ENCODE measurements around the gene C2orf80.

GRCh38 chr2:208136716-208137094, 53.1 kb downstream of the C2orf80 start:
- TF ChIP-seq POLR2A (conservative IDR thresholded peaks at IDR 0.05) (no peak), FOXP4 (CRISPR knock-in tag; IDR thresholded peaks at IDR 0.05; ENCODE audit: borderline replicate concordance) (no peak), MTA3 (IDR thresholded peaks at IDR 0.05; ENCODE audit: borderline replicate concordance) (no peak), CBFB (CRISPR knock-in tag; IDR thresholded peaks at IDR 0.05) (no peak), TCF7 (IDR thresholded peaks at IDR 0.05; ENCODE audit: borderline replicate concordance) (no peak), SP1 (CRISPR knock-in tag; IDR thresholded peaks at IDR 0.05) (no peak), TFAP4 (CRISPR knock-in tag; IDR thresholded peaks at IDR 0.05; ENCODE audit: borderline replicate concordance) (no peak)
- TF ChIP-seq, protein P1, sequence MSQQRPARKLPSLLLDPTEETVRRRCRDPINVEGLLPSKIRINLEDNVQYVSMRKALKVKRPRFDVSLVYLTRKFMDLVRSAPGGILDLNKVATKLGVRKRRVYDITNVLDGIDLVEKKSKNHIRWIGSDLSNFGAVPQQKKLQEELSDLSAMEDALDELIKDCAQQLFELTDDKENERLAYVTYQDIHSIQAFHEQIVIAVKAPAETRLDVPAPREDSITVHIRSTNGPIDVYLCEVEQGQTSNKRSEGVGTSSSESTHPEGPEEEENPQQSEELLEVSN (IDR thresholded peaks at IDR 0.05; ENCODE audit: borderline replicate concordance in 1 of 2, extremely low read depth in 1 of 2, insufficient read depth in 1 of 2, insufficient read length in 1 of 2, low read depth in 1 of 2, low read length in 1 of 2, poor library complexity in 1 of 2, severe bottlenecking in 1 of 2): no peak

Data from K562 (cell line).